GM12872 (cell line): ENCODE measurements around the gene DHRS3.

Experiments used
- TF ChIP-seq, protein P1 (sequence below): IDR thresholded peaks from 3 replicates; pipeline ENCODE4 v1.5.1; 2011; ENCODE audit warnings: low read depth, mild to moderate bottlenecking, low read length, moderate library complexity; ENCODE audit not compliant: insufficient read depth

The DHRS3 gene

DNA sequence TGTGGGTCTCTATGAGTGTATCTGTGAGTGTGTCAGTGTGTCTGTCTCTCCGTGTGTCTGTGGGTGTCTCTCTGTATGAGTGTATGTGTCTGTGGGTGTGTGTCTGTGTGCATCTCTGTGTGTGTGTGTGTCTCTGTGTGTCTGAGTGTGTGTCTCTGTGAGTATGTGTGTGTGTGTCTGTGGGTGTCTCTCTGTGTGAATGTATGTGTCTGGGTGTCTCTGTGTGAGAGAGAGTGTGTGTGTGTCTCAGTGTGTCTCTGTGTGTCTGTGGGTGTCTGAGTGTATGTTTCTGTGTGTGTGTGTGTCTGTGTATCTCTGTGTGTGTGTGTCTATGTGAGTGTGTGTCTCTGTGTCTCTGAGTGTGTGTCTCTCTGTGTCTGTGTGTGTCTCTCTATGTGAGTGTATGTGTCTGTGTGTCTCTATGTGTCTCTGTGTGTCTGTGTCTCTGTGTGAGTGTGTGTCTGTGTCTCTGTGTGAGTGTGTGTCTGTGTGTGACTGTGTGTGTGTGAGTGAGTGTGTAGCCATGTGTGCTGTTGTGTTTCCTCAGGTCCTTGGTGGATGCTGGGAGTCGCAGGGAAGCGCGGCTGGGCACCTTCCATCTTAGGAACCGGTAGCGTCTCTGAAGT is 33.0 kb downstream of the DHRS3 start:
- TF ChIP-seq, protein P1, sequence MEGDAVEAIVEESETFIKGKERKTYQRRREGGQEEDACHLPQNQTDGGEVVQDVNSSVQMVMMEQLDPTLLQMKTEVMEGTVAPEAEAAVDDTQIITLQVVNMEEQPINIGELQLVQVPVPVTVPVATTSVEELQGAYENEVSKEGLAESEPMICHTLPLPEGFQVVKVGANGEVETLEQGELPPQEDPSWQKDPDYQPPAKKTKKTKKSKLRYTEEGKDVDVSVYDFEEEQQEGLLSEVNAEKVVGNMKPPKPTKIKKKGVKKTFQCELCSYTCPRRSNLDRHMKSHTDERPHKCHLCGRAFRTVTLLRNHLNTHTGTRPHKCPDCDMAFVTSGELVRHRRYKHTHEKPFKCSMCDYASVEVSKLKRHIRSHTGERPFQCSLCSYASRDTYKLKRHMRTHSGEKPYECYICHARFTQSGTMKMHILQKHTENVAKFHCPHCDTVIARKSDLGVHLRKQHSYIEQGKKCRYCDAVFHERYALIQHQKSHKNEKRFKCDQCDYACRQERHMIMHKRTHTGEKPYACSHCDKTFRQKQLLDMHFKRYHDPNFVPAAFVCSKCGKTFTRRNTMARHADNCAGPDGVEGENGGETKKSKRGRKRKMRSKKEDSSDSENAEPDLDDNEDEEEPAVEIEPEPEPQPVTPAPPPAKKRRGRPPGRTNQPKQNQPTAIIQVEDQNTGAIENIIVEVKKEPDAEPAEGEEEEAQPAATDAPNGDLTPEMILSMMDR = no peak

DNA sequence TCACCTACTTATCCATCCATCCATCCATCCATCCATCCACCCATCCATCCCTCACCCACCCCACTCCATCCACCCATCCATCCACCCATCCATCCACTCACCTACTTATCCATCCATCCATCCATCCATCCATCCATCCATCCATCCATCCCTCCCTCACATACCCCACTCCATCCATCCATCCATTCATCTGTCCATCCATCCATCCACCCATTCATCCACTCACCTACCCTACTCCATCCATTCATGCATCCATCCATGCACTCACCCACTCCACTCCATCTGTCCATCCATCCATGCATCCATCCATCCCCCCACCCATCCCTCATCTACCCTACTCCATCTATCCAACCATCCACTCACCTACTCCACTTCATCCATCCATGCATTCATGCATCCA is 34.5 kb downstream of the DHRS3 start:
- TF ChIP-seq, protein P1 = no peak

DNA sequence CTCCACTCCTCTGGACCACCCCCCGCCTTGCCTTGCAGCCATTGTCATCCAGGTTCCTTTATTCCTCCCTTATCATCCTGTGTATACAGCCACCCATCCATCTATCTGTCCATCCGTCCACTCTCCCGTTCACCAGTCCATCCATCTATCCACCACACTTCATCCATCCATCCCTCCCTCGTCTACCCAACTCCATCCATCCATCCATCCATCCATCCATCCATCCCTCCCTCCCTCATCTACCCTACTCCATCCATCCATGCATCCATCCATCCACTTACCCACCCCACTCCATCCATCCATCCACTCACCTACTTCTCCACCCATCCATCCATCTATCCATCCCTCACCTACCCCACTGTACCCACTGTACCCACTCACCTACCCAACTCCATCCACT is 35.4 kb downstream of the DHRS3 start:
- TF ChIP-seq, protein P1 = no peak

DNA sequence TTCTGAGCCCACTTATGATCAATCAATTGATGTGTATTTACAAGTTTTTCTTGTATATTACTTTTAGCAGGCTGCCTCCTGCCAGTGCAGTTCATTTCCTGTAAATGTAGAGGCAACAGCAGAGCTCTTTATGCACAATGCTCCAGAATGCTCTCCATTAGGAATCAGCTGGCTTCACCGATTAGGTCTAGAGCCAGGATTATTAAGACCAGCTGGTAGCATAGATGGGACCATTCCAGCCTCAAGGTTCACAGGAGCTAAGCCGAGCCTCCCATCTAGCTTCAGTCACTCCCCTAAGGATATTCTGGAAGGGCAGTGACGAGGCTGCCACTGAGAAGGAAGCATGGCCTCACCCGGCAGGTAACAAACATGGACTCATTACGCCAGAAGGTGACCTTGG is 36.8 kb downstream of the DHRS3 start:
- TF ChIP-seq, protein P1 = no peak

DNA sequence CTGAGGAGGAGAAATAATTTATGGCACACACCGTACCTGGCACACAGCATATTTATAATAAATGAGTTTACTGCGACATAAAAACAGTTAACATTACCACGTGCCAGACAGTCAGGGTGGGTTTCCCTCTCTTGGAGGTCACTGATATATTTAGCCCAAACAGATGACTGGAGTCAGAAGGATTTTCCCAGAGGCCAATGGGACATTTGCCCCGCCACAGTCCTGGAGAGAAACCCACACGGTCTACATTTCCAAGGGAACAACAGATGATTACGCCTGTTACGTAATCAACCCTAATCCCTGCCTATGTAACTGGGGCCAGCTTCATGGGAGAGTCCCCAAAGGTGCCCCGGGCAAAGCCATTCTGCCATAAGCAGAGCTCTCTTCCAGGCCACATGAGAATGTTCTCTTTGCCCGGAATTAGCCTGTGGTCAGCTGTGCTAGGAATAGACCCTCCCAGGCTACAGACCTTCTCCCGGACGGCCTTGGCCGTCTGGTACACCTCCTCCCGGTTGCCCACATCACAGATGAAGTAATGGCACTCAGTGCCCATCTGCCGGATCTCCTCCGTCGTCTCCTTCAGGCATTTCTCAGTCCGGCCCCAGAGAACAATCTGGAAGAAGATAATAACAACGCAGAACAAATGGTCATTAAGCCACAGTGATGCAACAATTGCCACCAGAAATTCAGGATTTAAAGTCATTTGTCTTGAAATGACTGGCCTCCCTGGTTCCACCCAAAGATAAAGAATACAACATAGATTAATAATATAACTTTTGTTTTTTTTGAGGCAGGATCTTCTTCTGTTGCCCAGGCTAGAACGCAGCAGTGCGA is 37.7 kb downstream of the DHRS3 start:
- TF ChIP-seq, protein P1 = no peak

DNA sequence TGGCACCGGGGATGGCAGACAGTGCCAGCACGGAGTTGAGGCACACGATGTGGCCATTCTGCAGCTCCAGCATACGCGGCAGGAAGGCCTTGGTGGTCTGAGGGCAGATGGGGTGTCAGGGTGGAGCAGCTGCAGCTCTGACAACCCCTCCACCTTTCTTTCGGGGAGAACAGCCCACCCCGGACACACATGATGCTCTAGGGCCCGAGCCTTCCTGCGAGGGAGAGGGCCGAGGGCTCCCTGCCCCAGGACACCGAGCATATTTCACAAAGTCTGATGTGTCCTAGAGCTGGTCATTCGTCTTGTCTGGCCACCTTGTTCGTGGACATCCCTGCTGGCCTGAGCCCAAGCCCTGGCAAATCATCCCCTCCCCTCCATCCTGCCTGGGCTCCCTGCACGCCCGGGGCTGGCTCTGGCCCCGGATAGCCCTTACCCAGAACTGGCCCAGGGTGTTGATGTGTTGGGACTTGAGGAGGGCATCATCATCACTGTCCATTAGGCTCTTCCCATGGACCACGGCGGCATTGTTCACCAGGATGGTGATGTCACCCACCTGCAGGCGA is 39.1 kb downstream of the DHRS3 start:
- TF ChIP-seq, protein P1 = no peak

DNA sequence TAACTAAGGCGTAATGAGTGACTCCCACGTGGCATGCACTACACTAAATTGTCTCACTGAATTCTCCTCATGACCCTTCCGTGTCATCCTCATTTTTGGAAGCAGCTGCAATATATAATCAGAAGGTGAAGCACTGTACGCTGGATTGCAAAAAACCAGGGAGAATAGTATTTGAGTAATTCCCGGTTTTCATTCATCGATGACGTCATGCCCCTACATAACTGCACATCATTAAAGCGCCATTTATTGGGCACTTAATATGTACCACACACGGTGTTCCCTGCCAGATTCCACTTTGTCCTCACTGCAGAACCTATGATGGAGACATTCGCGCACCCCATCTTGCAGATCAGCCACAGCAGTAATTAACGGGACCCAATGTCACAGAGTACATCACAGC is 41.0 kb downstream of the DHRS3 start:
- TF ChIP-seq, protein P1 = no peak
